Cardiac muscle cell (in vitro differentiated cells and primary cell): Measurements from ENCODE around the gene ARID4A. TPM values are rescaled to one million over a fixed set of nuclear protein-coding genes. Genes with fewer than 3 reads are reported as not detected.
"Not testable (repeated sequence)": the region's sequence is repeated elsewhere in the genome, so short reads cannot be mapped to it uniquely, and the experiment has no call there.

ENCODE experiments used
- DNase-seq, 2 donors: peaks; one replicate each; pipeline versions ENCODE4 v3.0.0 to v3.0.0-alpha.2; 2010 to 2017; ENCODE audit warnings: low read depth in 1 of 2, low spot score in 1 of 2
- H3K27ac ChIP-seq: fragments of 200-600 bp; sonication (generic); 2 replicates; pipeline ENCODE4 v1.5.1; 2016
- H3K27me3 ChIP-seq: fragments of 200-600 bp; sonication (generic); 2 replicates; pipeline ENCODE4 v1.6.0; 2016; ENCODE audit warnings: control low read depth
- H3K36me3 ChIP-seq: fragments of 200-600 bp; sonication (generic); 2 replicates; pipeline ENCODE4 v1.5.1; 2016; ENCODE audit warnings: control low read depth
- H3K4me1 ChIP-seq: fragments of 200-600 bp; sonication (generic); 2 replicates; pipeline ENCODE4 v1.8.1; 2017; ENCODE audit warnings: low read depth, mild to moderate bottlenecking, mixed run types
- H3K4me3 ChIP-seq: fragments of 200-600 bp; sonication (generic); 2 replicates; pipeline ENCODE4 v1.5.1; 2016; ENCODE audit warnings: mild to moderate bottlenecking
- H3K9me3 ChIP-seq: fragments of 200-600 bp; sonication (generic); 2 replicates; pipeline ENCODE4 v1.5.1; 2017; ENCODE audit warnings: low read depth, mild to moderate bottlenecking, control low read depth
- polyA plus RNA-seq: library from polyadenylated mRNA; unstranded; fragments of >200 nt; fragmentation: Nextera tagmentation; extraction: Ambion mirVana; gene quantifications from 2 replicates; pipeline ENCODE4 v1.2.1, GENCODE V29; 2016
- total RNA-seq: library from RNA; depleted of rRNA; stranded (reverse); fragments of >200 nt; gene quantifications from 2 replicates; pipeline ENCODE4 v1.2.3, GENCODE V29; 2016
- TF ChIP-seq, protein P1 (sequence below): IDR thresholded peaks from 2 replicates; pipeline ENCODE4 v1.5.1; 2012; ENCODE audit warnings: low read depth, mild to moderate bottlenecking, low read length

The ARID4A gene
- total and polyA plus RNA-seq, 2 experiments from 2014 or later: 14.7 to 27.0 TPM

DNA sequence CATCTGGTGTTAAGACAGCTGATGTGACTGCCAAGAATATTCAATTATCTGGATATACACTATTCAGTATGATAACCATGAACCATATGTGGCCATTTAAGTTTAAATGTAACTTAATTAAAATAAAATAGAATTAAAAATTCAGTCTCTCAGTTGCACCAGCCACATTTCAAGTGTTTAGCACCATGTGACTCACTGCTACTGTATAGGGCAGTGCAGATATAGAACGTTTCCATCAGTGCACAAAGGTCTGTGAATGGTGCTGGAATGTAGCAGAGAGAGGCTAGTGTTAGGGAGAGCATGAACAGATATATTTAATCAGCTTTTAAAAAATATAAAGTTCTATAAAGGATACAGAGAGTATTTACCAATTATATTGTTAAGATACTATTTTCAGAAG lies 28.7 kb downstream of the ARID4A start:
- Histone ChIP-seq H3K36me3 (peaks cover 60% of the 10 kb centered on the region), H3K9me3 (no peaks in the 10 kb centered on the region), H3K27me3 (no peaks in the 10 kb centered on the region), H3K27ac (no peak overlapping the region), H3K4me1 (peaks cover 4% of the 10 kb centered on the region), H3K4me3 (no peak overlapping the region)
- DNase-seq: no peak
- TF ChIP-seq, protein P1, sequence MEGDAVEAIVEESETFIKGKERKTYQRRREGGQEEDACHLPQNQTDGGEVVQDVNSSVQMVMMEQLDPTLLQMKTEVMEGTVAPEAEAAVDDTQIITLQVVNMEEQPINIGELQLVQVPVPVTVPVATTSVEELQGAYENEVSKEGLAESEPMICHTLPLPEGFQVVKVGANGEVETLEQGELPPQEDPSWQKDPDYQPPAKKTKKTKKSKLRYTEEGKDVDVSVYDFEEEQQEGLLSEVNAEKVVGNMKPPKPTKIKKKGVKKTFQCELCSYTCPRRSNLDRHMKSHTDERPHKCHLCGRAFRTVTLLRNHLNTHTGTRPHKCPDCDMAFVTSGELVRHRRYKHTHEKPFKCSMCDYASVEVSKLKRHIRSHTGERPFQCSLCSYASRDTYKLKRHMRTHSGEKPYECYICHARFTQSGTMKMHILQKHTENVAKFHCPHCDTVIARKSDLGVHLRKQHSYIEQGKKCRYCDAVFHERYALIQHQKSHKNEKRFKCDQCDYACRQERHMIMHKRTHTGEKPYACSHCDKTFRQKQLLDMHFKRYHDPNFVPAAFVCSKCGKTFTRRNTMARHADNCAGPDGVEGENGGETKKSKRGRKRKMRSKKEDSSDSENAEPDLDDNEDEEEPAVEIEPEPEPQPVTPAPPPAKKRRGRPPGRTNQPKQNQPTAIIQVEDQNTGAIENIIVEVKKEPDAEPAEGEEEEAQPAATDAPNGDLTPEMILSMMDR: no peak

- Histone ChIP-seq H3K27ac (no peak overlapping the region), H3K4me1 (peaks cover 4% of the 10 kb centered on the region), H3K27me3 (no peaks in the 10 kb centered on the region), H3K4me3 (no peak overlapping the region), H3K9me3 (no peaks in the 10 kb centered on the region), H3K36me3 (peaks cover 34% of the 10 kb centered on the region)
- DNase-seq: peak; percentile 80 to 99
- TF ChIP-seq, protein P1: no peak
These were observed 32.8 kb downstream of the ARID4A start for GRCh38 chr14:58331111-58331510.

GRCh38 chr14:58332561-58332960 lies 34.2 kb downstream of the ARID4A start:
- no peak overlapping the region for H3K4me3 ChIP-seq
- no peak for DNase-seq
- TF ChIP-seq, protein P1: no peak
- no peaks in the 10 kb centered on the region for H3K27me3 ChIP-seq
- peaks cover 26% of the 10 kb centered on the region for H3K36me3 ChIP-seq
- no peak overlapping the region for H3K27ac ChIP-seq
- peaks cover 4% of the 10 kb centered on the region for H3K4me1 ChIP-seq
- H3K9me3 ChIP-seq: no peaks in the 10 kb centered on the region

- H3K9me3 ChIP-seq, DNase-seq, H3K4me1 ChIP-seq, H3K27ac ChIP-seq, H3K4me3 ChIP-seq, H3K27me3 ChIP-seq: not testable (repeated sequence)
- peaks cover 20% of the 10 kb centered on the region for H3K36me3 ChIP-seq
These were observed 41.3 kb downstream of the ARID4A start for GRCh38 chr14:58339666-58340065.

- no peak for DNase-seq
- peaks cover 20% of the 10 kb centered on the region for H3K36me3 ChIP-seq
- H3K4me1 ChIP-seq: no peaks in the 10 kb centered on the region
- no peaks in the 10 kb centered on the region for H3K27me3 ChIP-seq
- TF ChIP-seq, protein P1: no peak
- H3K4me3 ChIP-seq: no peak overlapping the region
- H3K27ac ChIP-seq: no peak overlapping the region
- H3K9me3 ChIP-seq: no peaks in the 10 kb centered on the region
These were observed 42.9 kb downstream of the ARID4A start for GRCh38 chr14:58341152-58341748.

GRCh38 chr14:58343535-58343934 lies 45.2 kb downstream of the ARID4A start:
- DNase-seq, H3K9me3 ChIP-seq, H3K27me3 ChIP-seq, H3K4me3 ChIP-seq, H3K4me1 ChIP-seq: not testable (repeated sequence)
- Histone ChIP-seq H3K27ac (peak overlapping the region; percentile 33), H3K36me3 (peaks cover 38% of the 10 kb centered on the region)
